CD4-positive, alpha-beta T cell treated with Interleukin-6 for 4 hours (primary cell): ENCODE measurements around the gene ZFYVE28.

ENCODE experiments used
- DNase-seq: peaks from one replicate; pipeline ENCODE4 v3.0.0-alpha.2; 2020; ENCODE audit warnings: mixed read lengths

The ZFYVE28 gene

GRCh38 chr4:2301225-2301642 lies 117.2 kb downstream of the ZFYVE28 start:
- DNase-seq = no peak

GRCh38 chr4:2300431-2301224 lies 117.8 kb downstream of the ZFYVE28 start:
- DNase-seq = no peak

DNA sequence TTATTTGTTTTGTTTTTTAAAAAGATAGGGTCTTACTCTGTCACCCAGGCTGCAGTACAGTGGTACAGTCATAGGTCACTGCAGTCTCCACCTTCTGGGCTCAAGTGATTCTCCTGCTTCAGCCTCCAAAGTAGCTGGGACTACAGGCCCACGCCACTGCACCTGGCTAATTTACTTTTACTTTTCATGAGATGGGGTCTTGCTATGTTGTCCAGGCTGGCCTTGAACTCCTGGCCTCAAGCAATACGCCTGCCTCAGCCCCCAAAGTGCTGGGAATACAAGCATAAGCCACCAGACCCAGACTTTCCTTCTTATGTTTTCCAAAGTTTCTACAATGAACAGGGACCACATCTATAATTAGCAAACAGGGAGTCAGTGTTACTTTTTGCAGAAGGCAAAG lies 118.7 kb downstream of the ZFYVE28 start:
- DNase-seq = no peak

- DNase-seq = no peak
Observed at GRCh38 chr4:2298532-2298991, 119.9 kb downstream of the ZFYVE28 start.

DNA sequence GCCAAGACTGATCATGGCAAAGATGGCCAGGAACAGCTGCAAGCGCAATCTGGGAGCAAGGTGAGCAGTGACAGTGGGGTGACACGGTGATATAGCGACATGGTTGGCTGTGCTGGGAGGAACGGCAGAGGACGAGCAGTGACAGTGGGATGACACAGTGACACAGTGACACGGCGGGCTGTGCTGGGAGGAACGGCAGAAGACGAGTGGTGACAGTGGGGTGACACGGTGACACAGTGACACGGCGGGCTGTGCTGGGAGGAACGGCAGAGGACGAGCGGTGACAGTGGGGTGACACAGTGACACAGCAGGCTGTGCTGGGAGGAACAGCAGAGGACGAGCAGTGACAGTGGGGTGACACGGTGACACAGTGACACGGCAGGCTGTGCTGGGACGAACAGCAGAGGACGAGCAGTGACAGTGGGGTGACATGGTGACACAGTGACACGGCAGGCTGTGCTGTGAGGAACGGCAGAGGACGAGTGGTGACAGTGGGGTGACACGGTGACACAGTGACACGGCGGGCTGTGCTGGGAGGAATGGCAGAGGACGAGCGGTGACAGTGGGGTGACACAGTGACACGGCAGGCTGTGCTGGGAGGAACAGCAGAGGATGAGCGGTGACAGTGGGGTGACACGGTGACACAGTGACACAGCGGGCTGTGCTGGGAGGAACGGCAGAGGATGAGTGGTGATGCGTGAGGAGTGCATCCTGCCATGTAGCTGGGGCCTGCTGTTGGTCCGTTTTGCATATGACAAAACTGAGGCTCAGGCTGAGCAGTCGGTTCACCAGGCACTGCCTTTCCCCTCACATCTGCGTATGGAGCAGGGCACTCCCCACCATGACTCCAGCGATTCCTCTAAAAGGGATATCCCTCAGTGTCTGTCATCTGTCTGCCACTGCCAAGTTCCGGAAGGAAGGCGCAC lies 120.6 kb downstream of the ZFYVE28 start:
- peak; percentile 18 for DNase-seq

- DNase-seq = peak; percentile 33
Observed at GRCh38 chr4:2296631-2297601, 121.5 kb downstream of the ZFYVE28 start.

- no peak for DNase-seq
Observed at GRCh38 chr4:2295900-2296442, 122.5 kb downstream of the ZFYVE28 start.

DNA sequence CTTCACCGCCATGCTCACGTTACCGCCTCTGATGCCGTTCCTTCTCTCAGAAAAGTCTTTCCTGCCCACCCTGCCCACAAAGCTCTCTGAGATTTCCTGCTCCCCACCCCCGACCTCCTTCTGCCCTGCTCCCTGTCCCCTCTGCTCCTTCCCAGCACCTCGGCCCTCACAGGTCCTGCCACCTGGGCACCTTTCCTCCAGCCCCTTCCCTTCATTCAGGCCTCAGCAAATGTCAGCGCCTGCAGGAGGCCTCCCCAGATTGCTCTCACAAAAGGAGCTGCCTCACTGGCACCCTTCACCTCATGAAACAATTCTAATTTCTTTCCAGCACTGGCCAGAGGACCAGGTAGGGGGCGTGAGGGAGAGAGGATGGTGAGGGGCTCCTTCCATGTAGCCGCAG lies 122.9 kb downstream of the ZFYVE28 start:
- DNase-seq = no peak

DNA sequence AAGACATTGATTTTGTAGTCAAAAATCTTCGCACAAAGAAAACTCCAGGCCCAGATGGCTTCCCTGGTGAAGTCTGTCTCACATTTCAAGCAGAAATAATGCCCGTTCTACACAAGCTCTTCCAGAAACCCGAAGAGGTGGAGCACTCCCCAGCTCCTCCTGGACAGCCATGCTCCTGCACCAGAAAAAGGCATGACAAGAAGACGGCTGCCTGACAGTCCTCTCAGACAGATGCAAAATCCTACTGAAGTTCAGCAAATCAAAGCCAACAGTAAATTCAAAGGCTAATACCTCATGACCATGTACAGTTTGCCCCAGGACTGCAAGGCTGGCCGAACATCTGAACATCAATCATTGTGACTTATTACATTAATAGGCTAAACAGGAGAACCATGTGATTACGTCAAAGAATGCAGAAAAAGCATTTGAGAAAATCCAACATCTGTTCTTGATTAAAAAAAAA lies 125.8 kb downstream of the ZFYVE28 start:
- no peak for DNase-seq

DNA sequence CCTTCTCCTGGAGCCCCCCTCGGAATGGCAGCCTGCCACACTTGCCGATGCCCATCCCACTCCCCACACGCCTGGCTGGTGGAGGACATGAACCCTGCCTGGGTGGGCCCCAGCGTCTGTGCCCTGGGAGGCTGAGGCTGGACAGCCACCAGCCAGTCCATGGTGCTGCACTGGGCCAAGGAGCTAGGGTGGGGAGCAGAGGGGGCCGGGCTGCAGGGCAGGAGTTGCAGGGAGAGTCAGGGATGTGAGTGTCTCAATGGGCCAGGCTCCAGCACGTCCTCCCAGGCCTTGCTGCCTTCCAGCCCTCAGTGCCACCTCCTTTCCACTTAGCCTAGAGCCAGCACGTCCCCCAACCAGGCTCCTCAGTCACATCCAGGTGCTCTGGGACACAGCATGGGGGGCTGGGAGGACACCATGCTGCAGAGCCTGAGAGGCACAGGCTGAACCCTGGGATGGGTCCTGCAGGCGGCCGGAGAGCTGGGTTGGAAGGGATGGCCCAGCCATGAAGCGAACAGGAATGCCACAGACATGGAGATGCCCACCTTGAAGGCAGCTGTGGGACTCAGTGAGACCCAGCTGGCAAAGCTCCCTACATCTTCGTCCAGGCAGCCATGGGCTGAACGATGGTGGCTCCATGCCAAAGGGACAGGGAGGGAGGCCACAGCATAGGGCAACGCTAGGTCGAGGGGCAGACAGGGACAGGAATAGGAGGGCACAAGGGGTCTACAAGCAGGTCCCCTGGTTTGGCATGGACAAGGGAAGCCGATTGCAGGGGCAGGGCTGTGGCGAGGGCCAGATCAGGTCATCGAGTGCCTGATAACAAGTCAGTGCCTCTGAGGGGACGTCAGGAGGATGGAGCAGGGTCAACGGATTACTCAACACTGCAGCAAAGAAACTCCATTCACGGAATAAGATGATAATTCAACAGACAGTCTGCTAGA lies 126.5 kb downstream of the ZFYVE28 start:
- DNase-seq = no peak

DNA sequence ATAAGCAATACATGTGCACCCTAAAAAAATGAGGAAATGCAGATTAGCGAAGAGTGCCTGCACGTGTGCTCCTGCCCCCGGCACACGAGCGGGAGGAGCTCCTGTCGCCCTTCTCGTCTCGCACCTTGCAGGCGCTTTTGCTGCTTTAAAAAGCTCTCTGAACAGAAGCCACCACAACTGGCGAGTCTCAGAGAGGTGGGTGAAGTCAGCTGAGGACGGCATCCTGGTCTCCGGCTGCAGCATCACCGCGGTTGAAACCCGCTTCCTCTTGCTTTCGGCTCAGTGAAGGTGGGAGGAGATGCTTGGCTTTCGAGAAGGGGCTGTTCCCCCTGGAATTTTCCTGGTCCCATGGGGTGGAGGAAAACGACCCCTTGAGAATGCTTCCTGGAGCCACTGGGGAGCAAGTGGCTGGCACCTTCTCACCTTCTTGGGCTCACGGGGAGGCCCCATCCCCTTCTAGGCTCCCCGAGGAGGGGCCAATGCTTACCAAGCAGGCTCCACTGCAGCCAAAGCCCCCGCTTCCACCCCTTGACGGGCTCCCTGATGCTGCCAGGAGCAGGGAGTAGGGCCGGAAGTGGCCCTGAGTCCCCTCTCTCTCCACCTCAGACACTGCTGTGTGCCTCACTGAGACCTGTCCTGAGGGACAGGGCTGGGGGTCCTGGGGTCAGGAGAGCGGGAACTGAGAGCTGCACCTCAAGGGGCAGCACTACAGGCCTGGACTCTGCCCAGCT lies 127.3 kb downstream of the ZFYVE28 start:
- DNase-seq = peak; percentile 82

- DNase-seq = no peak
Observed at GRCh38 chr4:2290488-2290887, 128.0 kb downstream of the ZFYVE28 start.

GRCh38 chr4:2289955-2290333 lies 128.5 kb downstream of the ZFYVE28 start:
- no peak for DNase-seq

- no peak for DNase-seq
Observed at GRCh38 chr4:2289311-2289954, 129.0 kb downstream of the ZFYVE28 start.

GRCh38 chr4:2288051-2288541 lies 130.3 kb downstream of the ZFYVE28 start:
- no peak for DNase-seq

DNA sequence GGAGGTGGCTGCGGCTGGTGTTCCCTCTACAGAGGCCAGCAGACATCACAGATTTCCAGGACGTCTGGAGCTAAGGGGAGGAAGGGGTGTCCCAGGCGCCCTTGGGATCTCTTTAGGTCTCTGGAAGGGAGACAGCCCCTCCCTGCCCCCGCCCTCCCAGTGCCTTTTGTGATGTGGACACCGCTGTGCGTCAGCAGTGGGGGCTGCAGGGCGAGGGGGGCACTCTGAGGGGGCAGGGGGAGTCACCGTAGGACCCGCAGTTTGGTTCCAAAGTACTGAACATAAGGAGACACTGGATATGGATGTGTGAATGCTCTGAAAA lies 130.9 kb downstream of the ZFYVE28 start:
- no peak for DNase-seq

GRCh38 chr4:2286904-2287593 lies 131.4 kb downstream of the ZFYVE28 start:
- no peak for DNase-seq

GRCh38 chr4:2285613-2286381 lies 132.6 kb downstream of the ZFYVE28 start:
- no peak for DNase-seq
